NCI-H1048 (cell line): Measurements from ENCODE around the gene PTH2R.
"Not testable (repeated sequence)": the region's sequence is repeated elsewhere in the genome, so short reads cannot be mapped to it uniquely, and the experiment has no call there.

ENCODE experiments used
- DNase-seq: peaks from one replicate; lab custom pipeline; 2025; lab: John Stamatoyannopoulos, UW

The PTH2R gene

GRCh38 chr2:208488686-208489564 is 82.3 kb downstream of the PTH2R start:
- DNase-seq, result no peak

GRCh38 chr2:208489687-208490086 is 83.1 kb downstream of the PTH2R start:
- no peak for DNase-seq

DNA sequence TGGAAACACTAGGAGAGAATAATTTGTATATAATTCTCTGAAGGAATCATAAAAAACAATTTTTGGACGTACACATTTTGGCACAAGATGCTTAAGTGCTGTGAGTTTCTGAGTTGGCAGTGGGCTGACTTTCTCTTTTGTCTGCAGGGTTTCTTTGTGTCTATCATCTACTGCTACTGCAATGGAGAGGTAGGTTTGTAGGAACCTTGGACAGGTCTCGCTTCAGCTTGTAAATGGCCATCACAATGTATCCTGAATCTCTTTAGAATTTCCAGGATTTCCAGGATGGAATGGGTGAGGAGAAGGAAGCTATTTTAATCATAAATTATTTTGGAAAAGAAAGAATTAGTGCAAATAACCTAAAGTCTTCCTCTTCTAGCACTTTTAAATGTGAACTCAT is 83.9 kb downstream of the PTH2R start:
- no peak for DNase-seq

- DNase-seq, result no peak
These were observed 85.0 kb downstream of the PTH2R start for GRCh38 chr2:208491641-208492040.

GRCh38 chr2:208492069-208492468 is 85.5 kb downstream of the PTH2R start:
- DNase-seq, result no peak

DNA sequence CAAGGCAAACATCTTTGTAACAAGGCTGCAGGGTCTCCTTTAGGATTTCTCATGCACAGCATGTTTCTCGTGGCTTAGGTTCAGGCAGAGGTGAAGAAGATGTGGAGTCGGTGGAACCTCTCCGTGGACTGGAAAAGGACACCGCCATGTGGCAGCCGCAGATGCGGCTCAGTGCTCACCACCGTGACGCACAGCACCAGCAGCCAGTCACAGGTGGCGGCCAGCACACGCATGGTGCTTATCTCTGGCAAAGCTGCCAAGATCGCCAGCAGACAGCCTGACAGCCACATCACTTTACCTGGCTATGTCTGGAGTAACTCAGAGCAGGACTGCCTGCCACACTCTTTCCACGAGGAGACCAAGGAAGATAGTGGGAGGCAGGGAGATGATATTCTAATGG is 86.6 kb downstream of the PTH2R start:
- no peak for DNase-seq

- DNase-seq, result no peak
These were observed 89.5 kb downstream of the PTH2R start for GRCh38 chr2:208496129-208496528.

DNA sequence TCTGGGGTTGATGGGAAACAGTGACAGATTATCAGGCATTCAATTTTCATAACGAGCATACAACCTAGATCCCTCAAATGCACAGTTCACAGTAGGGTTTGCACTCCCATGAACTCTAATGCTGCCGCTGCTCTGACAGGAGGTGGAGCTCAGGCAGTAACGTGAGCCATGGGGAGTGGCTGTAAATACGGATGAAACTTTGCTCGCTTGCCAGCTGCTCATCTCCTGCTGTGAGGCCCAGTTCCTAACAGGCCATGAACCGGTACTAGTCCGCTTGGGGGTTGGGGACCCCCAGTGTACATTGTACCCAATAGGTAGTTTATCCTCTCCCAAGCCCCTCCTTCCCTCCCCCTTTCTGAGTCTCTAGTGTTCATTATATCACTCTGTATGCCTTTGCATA is 94.6 kb downstream of the PTH2R start:
- no peak for DNase-seq

GRCh38 chr2:208502288-208502687 is 95.7 kb downstream of the PTH2R start:
- DNase-seq, result no peak

DNA sequence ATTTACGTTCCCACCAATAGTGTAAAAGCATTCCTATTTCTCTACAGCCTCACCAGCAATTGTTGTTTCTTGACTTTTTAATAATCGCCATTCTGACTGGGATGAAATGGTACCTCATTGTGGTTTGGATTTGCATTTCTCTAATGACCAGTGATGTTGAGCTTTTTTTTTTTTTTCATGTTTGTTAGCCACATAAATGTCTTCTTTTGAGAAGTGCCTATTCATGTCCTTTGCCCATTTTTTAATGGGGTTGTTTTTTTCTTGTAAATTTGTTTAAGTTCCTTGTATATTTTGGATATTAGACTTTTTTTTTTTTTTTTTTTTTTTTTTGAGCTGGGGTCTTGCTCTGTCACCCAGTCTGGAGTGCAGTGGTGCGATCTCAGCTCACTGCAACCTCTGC is 98.8 kb downstream of the PTH2R start:
- DNase-seq, result not testable (repeated sequence)

DNA sequence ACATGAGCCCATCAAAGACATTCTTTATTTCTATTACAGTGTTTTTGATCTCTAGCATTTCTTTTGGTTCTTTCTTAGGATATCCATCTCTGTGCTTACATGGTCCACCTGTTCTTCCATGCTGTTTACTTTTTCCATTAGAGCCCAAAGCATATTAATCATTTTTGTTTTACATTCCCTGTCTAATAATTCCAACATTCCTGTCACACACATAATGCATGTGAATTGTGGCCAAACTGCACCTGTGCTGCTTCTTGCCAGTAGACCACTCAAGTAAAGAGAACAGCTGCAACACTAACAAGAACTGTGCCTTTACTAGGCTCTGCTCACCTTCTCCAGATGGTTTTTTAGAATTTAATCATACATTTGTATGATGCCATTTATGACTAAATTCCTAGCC is 103.0 kb downstream of the PTH2R start:
- DNase-seq, result no peak

- no peak for DNase-seq
These were observed 104.4 kb downstream of the PTH2R start for GRCh38 chr2:208511016-208511415.

DNA sequence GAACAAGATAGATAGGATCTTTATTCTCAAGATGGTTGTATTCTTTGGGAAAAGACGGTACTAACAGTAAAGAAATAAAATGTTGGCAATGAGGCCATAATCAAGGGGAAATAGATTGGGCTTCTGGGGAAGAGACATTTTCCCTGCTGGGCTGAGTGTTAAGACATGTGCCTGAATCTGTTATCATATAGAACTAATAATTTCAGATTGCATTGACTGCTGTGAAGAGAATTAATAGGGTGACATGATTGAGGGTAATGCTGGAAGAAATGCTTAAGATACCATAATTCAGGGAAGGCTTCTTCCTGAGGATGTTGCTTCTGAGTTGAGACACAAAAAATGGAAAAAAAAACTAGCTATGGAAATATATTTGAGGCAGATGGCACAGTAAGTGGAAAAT is 105.0 kb downstream of the PTH2R start:
- DNase-seq, result no peak

DNA sequence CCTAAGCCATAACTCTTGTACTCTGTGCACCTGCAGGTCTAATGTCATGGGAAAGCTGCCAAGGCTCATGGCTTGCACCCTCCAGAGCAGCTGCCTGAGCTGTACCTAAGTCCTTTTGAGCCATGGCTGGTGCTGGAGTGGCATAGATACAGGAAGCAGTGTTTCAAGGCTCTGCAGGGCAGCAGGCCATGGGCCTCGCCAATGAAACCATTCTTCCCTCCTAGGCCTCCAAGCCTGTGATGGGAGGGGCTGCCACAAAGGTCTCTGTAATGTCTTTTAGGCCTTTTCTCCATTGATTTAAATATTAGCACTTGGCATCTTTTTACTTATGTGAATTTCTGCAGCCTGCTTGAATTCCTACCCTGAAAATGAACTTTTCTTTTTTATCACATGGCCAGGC is 108.5 kb downstream of the PTH2R start:
- no peak for DNase-seq

DNA sequence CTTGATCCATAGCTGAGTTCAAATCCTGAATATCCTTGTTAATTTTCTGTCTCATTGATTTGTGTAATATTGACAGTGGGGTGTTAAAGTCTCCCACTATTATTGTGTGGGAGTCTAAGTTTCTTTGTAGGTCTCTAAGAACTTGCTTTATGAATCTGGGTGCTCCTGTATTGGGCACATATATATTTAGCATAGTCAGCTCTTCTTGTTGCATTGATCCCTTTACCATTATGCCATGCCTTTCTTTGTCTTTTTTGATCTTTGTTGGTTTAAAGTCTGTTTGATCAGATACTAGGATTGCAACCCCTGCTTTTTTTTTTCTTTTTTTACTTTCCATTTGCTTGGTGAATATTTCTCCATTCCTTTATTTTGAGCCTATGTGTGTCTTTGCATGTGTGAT is 116.5 kb downstream of the PTH2R start:
- DNase-seq, result not testable (repeated sequence)

DNA sequence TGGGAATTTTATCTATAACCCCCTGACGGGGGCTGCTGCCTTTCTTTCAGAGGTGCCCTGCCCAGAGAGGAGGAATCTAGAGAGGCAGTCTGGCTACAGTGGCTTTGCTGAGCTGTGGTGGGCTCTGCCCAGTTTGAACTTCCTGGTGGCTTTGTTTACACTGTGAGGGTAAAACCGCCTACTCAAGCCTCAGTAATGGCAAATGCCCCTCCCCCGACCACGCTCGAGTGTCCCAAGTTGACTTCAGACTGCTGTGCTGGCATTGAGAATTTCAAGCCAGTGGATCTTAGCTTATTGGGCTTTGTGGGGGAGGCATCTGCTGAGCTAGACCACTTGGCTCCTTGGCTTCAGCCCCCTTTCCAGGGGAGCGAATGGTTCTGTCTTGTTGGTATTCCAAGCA is 118.6 kb downstream of the PTH2R start:
- not testable (repeated sequence) for DNase-seq

GRCh38 chr2:208529796-208530195 is 123.2 kb downstream of the PTH2R start:
- no peak for DNase-seq

DNA sequence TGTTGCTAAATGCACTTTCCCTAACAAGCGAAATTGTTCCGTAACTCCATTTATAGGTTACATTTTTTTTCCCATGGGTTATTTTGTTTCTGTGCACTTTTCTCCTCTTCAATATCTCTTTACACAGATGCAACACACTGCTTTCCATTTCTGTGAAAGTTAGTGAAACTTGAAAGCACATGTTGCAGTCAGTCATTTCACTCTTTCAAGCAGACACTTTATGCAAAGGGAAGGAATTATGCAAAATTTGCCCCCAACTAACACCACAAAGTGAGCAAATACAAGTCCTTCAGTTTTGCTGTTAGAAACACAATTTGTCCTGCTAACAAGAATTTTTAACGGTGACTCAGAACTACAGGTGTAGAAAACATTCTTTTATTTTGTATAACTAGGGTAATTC is 124.8 kb downstream of the PTH2R start:
- DNase-seq, result no peak

DNA sequence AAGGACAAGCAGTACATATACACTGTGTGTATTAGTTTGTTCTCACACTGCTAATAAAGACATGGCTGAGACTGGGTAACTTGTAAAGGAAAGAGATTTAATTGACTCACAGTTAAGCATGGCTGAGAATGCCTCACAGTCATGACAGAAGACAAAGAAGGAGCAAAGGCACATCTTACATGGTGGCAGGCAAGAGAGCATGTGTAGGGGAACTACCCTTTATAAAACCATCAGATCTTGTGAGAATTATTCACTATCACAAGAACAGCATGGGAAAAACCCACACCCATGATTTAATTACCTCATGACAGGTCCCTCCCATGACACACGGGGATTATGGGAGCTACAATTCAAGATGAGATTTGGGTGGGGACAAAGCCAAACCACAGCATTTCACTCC is 129.0 kb downstream of the PTH2R start:
- not testable (repeated sequence) for DNase-seq

GRCh38 chr2:208541461-208541988 is 134.9 kb downstream of the PTH2R start:
- DNase-seq, result no peak

- no peak for DNase-seq
These were observed 135.4 kb downstream of the PTH2R start for GRCh38 chr2:208541989-208542464.

DNA sequence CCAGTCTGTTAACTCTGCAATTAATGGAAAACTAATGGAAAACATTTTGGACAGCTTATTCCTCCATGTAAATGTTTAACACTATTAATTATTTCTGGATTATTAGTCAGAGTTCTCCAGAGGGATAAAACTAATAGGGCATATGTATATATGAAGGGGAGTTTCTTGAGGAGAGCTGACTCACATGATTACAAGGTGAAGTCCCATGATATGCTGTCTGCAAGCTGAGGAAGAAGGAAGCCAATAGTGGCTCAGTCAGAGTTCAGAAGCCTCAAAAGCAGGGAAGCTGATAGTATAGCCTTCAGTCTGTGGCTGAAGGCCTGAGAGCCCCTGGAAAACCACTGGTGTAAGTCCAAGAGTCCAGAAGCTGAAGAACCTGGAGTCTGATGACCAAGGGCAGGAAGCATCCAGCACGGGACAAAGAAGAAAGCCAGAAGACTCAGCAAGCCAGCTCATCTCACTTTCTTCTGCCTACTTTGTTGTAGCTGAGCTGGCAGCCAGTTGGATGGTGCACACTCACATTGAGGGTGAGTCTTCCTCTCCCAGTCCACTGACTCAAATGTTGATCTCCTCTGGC is 136.0 kb downstream of the PTH2R start:
- no peak for DNase-seq
